DMS 273 (cell line): ENCODE data around the gene EIF4A2.

Source experiments
- DNase-seq: peaks from one replicate; lab custom pipeline; 2025; ENCODE audit not compliant: unreplicated experiment; lab: John Stamatoyannopoulos, UW

The EIF4A2 gene

DNA sequence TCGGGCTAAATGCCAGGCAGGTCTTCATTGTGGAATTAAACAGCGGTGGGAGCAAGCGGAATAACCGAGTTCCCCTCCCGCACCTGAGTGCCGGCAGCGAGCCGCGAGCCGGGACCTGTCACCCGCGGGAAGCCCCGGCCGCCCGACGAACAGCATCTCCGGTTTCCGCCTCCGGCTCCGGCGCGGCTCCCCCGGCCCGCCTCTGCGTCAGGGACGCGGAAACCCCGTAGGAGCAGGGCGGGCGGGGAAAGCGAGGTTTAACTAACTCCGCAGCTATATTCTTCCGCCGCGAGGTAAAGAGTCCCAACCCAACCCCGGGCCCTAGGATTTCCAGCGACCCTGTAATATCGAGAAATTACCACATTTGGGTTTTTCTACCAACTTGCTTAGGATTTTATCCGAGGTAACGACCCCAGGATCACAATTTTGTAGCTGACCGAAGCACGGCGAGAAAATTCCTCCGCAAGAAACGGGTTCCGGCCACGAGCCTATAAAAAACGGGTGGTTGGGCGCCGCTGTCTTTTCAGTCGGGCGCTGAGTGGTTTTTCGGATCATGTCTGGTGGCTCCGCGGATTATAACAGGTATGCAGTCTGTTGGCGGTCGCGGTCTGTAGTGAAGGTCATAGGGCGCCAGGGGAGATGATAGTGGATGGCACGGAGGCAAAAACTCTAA, at the start of gene EIF4A2:
TSS of gene EIF4A2 (plus strand) at position 520 of the 673 bp plus-strand sequence. CDS start at position 554, 34 bp downstream.
- DNase-seq = peak; percentile 98

DNA sequence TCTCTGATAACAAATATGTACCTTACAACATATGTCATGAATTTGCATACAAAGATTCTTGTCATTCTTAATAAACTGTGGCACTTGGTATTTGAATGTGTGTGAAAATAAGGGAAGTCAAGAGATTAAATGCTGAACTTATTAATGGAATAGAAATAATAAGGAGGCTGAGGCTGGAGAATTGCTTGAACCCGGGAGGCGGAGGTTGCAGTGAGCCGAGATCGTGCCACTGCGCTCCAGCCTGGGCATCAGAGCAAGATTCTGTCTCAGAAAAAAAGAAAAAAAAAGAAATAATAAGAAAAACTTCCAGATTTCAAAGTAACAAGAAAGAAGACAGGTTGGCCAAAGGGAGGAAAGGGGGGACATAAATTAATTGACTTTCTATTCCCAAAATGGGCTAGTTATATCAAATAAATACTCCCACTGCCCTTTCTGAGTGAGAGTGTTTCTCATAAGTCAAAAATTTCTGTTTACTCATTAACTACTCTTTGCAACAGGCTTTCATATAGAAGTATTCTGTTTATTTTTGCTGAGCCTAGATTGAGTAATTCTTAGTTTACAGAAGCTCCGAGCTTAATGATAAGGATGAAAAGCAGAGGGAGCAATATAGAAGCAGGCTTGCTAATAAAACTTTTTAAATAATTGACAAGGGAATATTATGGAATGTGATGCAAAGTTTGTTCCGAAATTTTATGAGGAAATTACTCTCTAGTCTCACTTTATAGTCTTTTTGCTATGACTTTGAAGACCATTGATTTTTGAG, 40.6 kb upstream of the EIF4A2 start:
- no peak for DNase-seq

DNA sequence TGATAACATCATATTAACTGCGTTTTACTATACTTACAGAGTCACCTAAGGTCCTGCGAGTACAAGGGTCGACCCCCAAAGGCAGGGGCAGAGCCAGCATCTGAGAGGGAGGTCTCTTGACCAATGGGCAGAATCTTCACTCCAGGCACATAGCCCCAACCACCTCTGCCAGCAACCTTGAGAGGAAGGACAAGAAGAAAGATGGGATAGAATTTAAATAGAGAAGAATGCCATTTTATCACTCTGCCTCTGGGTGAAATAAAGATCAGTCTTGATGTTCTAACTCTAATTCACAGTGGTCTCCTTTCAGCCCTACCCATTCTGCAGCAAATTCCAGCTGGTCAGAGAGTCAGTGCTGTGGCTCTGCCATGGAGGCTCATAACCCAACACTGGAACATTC, 39.7 kb upstream of the EIF4A2 start:
- no peak for DNase-seq

DNA sequence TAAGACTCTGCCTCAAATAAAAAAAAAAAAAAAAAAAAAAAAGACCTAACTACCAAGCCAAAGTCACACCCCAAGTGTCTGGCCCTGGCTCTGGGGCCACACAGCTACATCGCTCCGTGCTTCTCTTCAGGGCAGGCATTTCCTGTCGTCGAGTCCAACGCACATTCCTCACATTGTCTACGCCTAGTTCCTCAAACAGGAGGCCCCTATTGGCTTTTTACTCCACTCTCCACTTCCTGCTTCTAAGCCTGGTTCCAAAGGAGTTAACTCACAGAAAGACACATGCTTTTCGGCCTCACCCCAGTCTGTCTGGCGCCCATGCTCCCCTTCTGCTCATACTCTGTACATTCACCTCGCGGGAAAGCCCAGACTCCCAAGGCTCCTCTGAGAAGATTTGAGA, 37.4 kb upstream of the EIF4A2 start:
- no peak for DNase-seq

DNA sequence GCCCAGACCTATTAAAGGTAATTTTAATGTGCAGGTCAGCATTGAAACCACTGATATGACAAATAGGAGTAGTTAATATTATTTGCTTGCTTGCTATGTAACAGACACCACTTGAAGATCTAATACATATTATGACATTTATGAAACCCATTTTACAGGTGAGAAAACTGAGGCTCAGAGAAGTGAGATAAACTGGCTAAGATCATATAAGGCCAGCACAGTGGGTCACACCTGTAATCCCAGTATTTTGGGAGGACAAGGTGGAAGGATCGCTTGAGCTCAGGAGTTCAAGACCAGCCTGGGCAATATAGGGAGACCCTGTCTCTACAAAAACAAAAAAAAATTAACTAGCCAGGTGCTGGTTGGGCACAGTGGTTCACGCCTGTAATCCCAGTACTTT, 33.1 kb upstream of the EIF4A2 start:
- no peak for DNase-seq

DNA sequence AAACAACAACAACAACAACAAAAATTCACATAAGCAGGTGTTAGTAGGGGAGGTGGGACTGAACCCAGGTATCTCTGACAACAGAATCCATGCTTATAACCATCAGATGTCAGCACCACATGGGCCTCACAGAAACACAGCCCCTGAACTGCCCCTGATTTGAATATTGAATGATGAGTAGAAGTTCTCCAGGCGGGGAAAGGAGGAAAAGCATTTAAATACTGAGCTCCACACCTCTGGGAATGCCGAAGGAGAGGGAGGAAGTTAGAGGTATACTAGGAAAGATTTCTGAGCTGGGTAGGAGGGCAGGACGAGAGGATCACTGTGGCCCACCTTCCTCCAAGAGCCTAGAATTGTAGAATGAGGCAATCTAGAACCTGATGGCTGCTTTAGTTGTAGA, 31.9 kb upstream of the EIF4A2 start:
- DNase-seq = peak; percentile 17

DNA sequence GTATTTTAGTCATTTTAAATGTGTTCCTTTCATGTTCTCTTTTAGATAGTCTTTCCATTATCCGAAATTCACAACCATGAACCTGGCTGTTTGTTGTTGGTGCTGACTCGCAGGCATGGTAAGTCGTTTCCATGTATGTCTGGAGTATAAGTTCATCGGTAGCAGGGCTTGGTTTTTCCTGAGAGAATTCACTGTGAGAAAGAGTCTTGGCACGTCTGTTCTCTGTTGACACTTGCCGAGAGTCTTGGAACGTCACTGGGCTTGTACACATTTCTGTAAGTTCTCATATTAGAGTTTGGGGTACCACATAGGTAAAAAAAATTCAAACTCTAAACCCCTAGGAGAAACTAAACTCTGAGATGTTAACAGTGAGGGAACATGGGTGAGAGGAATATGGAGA, 29.4 kb upstream of the EIF4A2 start:
- DNase-seq = no peak

DNA sequence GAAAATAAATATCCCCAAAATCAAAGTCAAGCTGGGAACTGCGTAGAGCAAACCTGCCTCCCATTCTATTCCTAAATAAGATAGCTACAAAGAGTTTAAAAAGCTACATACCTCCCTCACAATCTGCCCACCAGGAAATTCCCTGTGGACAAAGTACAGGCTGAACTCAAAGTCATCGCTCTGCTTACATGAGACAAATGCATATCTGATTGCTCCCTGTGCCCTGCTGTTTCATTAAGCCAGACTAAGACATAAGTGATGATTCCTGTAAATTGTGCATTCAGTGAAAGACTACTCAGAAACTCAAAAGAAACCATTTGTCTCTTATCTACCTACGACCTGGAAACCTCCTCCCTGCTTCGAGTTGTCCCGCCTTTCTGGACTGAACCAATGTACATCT, 28.5 kb upstream of the EIF4A2 start:
- DNase-seq = no peak

DNA sequence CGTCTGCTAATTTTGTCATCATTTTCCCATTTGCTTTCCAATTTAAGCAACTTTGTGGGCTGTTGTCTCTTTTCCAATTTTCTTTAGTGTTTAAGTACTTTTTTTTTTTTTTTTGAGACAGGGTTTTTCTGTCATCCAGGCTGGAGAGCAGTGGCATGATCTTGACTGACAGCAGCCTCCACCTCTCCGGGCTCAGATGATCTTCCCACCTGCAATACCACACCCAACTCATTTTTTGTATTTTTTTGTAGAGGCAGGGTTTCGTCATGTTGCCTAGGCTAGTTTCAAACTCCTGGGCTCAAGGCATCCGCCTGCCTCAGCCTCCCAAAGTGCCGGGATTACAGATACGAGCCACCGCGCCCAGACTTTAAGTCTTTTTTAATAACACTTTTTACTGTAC, 26.2 kb upstream of the EIF4A2 start:
- DNase-seq = no peak

DNA sequence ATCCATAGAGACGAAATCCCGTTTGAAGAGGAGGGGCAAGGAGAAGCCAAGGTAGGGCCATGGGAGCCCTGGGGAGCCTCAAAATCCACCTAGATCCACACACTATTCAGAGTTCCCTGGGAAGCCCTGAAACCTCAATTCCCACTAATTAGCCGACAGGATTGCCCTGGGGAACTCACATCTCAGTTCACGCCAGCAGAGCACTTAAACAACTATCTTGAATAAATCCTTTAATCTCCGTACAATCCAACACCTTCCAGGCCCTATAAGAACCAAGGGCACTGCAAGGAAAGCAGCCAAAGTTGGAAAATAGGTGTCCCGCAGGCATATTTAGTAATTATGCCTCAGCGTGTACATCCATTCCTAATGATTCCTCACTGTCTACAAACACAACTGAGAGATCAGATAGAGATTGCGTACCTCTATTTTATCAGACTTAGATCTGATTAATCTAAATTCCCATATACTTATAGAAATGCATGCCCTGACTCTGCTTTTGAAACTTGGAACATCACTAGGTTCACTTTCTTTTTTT, 25.6 kb upstream of the EIF4A2 start:
- DNase-seq = no peak

DNA sequence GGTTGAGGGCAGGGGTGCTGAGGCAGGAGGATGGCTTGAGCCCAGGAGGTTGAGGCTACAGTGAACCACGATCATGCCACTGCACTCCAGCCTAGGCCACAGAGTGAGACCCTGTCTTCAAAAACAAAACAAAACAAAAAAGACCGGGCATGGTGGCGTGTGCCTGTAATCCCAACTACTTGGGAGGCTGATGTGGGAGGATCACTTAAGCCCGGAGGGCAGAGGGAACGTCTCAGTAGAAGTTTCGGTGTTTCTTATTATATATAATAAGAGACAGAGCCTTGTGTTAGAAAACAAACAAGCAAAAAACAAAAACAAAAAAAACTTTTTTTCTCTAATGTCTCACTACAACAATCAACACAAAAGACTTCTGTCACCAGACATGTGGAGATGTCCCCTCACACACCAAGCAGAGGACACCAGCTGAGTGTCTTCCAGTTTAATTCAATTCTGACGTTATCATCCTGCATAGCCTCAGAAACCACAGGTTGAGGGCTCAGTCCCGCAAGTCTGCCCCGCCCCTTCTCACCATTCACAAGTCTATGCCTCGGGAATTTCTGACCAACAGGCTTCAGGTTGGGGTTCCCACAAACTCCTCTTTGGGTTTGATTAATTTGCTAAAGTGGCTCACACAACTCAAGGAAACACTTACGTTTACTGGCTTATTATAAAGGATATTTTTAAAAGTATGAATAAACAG, 24.0 kb upstream of the EIF4A2 start:
- DNase-seq = no peak

DNA sequence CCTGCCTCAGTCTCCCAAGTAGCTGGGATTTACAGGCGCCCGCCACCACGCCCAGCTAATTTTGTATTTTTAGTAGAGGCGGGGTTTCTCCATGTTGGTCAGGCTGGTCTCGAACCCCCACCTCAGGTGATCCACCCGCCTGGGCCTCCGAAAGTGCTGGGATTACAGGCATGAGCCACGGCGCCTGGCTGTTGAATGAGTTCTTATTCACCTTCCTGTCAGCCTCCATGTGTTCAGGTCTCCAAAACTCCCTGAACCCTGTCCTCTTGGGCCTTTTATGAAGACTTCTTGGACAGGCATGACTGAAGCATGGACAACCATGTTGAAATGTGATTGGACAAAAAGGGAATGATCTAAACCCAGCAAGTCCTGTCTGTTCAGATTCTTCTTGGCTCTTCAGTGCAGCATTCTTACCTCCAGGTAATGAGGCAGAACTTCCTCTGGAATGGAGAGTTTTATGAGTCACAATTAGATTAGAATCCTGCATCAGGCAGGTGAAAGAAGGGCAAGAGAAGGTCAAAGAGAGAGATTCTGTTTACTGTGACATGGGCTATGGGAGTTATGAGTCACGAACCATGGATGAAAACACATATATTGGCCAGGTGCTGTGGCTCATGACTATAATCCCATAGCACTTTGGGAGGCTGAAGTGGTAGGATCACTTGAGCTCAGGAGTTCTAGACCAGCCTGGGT, 23.1 kb upstream of the EIF4A2 start:
- DNase-seq = no peak

DNA sequence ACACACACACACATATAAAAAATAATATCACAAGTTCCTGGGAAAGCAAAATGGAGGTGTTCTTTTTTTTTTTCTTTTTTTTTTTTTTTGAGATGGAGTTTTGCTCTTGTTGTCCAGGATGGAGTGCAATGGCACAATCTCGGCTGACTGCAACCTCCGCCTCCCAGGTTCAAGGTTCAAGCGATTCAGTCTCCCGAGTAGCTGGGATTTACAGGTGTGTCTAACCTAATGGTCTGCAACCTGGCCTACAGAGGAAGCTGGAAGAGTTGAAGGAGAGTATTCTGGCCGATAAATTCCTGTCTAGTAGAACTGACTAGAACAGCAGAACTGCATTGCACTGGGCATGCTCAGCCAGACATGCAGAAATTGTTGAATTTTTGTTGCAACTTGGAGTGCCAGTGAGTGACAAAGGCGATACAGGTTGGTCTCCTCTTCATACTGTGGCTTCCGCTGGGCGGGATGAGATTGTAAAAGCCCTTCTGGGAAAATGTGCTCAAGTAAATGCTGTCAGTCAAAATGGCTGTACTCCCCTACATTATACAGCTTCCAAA, 22.4 kb upstream of the EIF4A2 start:
- DNase-seq = no peak

DNA sequence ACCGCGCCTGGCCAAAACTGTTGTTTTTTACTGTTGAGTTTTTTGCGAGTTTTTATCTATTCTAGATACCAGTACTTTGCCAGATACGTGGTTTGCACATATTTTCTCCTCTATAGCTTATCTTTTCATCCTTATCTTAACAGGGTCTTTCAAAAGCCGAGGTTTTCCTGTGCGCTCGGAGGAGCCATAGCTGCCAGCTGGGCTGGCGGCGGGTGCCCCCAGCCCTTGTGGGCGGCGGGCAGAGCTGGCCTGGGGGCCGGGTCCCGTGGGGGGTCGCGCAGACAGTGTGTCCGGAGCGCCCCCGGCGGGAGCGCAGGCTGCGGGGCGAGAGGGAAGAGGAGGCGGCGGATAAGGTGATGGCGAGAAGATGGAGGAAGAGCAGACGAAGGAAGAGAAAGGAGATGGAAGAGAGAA, 11.1 kb upstream of the EIF4A2 start:
- DNase-seq = no peak

DNA sequence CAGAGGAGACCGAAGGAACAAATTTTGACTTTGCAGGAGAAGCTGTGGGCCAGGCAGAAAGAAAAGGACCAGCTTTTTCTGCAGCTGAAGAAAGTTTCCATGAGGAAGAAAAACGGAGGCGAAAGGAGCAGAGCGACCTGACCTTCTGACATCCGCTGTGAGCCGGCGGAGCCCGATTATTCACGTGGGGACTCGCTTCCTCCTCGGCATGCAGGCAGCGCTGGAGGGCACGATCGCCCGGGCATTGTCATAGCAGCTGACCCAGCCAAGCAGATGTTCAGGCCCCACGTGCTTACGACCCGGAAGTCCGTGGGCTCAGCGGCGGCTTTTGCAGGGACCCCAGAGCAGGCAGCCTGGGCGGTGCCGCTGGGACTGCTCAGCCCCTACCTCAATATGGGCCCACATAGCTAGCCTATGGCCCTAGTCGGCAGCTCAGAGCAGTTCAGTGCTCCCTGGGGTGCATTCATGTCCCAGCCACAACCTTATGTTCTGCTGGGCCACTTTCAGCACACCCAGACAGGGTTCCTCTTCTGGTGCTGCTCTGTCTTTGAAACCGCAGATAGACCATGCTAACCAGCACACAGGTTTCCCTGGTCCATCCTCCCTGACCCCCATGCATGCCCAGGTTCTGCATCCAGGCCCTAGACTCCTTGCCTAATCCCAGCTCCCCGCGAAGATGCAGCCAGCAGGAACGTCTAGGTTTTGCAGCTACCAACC, 10.5 kb upstream of the EIF4A2 start:
- DNase-seq = peak; percentile 39

DNA sequence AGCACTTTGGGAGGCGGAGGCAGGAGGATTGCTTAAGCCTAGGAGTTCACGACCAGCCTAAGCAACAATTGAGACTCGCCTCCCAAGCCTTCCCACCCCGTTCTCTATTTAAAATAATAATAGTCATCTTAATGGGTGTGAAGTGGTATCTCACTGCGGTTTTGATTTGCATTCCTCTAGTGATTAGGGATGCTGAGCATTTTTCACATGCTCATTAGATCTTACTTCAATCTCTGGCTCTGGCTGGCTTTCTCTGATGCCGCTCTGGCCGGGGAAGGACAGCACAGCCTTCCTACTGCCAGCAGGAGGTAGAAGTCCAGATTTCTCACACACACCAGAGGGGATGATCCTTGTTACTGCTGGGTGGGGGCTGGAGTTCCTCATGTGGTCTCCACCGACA, 7.4 kb upstream of the EIF4A2 start:
- DNase-seq = peak; percentile 14

DNA sequence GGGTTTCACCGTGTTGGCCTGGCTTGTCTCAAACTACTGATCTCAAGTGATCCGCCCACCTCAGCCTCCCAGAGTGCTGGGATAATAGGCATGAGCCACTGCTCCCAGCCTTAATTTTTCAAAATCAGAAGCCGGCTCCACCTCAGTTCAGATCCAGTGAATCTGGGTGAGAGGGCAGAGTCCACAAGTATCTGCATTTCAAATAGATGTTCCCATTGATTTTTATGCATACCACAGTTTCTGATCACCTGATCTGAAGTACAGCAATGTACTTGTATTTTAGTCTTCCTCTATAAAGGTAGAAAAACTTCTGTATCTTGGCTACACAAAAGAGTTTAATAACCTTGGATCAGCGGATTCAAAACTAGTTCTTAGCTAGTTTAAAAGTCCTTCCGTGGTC, 4.2 kb upstream of the EIF4A2 start:
- DNase-seq = no peak

DNA sequence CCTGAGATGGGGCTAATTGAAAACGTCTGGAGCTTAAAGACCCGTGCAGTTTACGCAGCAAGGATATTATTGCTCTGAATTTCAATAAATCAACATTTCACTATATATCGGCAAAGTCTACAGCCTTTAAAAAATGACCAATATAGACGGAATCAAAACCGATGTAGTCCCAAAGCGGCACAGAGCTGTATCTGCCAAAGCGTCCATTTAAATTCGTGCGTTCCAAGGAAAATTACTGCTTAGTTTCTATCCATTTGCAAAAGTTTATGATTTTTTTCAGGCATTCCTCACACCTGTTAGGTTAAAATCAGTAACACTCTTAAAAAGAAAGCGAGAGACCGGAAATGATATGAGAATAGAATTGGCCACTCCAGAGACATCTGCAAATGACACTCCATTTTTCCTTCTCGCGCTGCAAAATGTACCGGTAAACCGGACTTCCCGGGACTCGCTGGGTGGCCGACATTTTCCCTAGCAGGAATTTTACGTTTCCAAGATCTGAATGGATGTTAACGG, 777 bp upstream of the EIF4A2 start:
- peak; percentile 86 for DNase-seq

DNA sequence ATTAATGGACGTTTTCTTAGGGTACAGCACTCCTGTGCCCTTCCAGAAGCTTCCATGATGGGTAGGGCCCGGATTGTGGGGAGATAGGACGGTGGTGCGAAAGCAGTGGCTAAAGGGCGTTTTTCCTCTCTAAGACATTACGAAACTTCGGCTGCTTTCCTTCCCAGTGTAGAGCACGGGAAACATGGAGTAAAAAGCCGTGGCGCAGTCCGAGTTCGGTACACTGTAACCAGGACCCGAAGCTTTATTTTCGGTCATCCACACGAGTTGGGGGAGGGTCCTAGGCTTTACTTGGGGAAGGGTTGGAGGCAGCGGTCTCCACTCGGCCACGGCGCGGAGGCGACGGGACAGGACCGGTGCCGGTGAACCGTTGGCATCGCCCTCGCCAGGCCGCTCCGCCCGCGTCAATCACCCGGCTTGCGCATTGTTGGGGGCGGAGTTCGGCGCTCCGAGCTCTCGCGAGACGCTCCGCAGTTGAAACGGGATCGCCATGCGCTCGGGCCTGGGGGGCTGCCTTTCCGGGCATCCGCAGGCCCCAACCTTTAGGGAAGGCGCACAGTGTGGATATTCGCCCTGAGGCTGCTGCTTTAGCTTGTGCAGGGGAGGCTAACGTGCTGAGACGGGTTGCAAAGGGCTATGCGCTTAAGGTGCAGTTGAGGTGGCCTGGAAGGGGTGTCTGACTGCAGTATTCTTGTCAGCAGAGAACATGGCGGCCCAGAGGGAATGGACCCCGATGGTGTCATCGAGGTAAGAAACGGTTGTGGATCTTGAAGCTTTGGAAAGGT, 546 bp downstream of the EIF4A2 start:
- peak; percentile 87 for DNase-seq
